GM12874 (cell line): Measurements from ENCODE around the gene TNFRSF13B.

Source experiments
- TF ChIP-seq, protein P1 (sequence below): IDR thresholded peaks from 2 replicates; pipeline ENCODE4 v1.5.1; 2011; ENCODE audit warnings: low read depth, mild to moderate bottlenecking, control low read depth, low read length, moderate library complexity; ENCODE audit not compliant: insufficient read depth

TNFRSF13B gene

GRCh38 chr17:16926061-16926511 is 45.8 kb downstream of the TNFRSF13B start:
- TF ChIP-seq, protein P1, sequence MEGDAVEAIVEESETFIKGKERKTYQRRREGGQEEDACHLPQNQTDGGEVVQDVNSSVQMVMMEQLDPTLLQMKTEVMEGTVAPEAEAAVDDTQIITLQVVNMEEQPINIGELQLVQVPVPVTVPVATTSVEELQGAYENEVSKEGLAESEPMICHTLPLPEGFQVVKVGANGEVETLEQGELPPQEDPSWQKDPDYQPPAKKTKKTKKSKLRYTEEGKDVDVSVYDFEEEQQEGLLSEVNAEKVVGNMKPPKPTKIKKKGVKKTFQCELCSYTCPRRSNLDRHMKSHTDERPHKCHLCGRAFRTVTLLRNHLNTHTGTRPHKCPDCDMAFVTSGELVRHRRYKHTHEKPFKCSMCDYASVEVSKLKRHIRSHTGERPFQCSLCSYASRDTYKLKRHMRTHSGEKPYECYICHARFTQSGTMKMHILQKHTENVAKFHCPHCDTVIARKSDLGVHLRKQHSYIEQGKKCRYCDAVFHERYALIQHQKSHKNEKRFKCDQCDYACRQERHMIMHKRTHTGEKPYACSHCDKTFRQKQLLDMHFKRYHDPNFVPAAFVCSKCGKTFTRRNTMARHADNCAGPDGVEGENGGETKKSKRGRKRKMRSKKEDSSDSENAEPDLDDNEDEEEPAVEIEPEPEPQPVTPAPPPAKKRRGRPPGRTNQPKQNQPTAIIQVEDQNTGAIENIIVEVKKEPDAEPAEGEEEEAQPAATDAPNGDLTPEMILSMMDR: no peak

GRCh38 chr17:16925461-16926060 is 46.4 kb downstream of the TNFRSF13B start:
- TF ChIP-seq, protein P1: no peak

GRCh38 chr17:16924696-16925440 is 47.0 kb downstream of the TNFRSF13B start:
- TF ChIP-seq, protein P1: no peak

DNA sequence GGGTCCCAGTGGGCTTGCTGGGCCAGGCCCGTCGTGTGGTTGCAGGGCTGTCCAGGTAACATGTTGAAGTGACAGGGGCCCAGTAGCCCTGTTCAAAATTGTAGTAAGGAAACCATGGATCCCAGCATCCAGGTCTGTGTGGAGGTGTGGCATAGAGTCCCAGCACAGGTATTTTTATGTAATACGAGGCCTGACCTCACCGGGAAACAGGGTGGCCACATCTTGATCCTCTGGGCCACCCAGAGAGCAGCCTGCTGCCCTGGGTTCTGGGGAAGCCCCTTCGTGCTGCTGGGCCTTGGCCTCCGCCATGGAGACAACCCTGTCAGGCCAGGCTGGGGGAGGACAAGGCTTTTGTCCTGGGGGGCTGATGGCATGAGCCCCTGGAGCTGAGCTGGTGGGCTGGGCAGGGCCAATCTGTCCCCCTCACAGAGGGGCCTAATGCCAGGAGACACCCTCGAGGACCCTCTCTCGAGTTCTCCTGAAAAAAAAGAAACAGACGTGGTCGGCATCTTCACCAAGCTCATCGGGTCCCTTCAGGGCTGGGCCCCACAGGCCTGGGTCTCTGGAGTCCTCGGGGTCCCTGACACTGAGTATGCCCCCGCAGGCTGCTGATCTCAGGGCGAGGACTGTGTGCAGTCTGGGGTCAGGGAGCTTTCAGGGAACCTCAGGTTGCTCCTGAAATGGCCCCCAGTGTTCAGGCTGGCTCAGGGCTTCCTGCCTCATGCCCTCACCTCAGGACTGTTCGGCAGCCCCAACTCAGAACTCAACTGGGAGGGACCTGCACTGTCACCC is 47.8 kb downstream of the TNFRSF13B start:
- TF ChIP-seq, protein P1: no peak

DNA sequence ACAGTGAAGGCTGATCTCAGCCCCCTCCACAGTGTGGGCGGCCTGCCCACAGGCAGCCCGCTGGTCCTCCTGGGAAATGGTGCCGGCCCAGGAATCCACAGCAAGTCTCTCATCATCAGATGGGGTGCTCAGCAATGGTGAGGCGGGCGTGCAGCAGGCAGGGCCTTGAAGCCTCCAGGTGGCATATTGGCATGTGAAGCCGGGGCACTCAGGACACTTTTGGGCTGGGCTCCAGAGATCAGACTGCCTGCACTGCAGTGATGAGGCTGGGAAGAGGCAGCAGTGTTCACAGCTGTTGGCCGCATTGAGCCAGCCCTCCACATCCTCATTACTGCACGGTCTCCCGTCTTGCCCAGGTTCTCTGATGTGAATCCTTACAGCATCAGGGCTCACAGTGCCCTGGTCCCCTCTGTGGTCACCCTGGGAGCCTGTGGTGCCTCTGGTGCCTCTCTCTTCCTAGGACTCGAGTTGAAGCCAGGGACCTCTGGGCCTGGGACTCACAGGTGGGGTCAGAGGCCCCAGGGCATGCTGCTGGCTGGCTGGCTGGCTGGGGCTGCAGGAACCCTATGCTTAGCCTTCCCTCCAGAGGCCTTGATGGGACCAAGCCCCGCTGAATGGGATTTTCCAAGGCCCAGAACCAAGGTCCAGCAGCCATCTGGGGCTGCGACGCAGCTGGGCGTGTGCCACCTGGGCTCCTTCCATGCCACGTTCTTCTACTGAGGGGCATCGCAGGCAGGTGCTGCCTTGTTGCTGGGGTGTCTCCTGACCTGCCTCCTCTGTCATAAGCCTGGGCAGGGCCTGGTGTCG is 48.6 kb downstream of the TNFRSF13B start:
- TF ChIP-seq, protein P1: no peak

DNA sequence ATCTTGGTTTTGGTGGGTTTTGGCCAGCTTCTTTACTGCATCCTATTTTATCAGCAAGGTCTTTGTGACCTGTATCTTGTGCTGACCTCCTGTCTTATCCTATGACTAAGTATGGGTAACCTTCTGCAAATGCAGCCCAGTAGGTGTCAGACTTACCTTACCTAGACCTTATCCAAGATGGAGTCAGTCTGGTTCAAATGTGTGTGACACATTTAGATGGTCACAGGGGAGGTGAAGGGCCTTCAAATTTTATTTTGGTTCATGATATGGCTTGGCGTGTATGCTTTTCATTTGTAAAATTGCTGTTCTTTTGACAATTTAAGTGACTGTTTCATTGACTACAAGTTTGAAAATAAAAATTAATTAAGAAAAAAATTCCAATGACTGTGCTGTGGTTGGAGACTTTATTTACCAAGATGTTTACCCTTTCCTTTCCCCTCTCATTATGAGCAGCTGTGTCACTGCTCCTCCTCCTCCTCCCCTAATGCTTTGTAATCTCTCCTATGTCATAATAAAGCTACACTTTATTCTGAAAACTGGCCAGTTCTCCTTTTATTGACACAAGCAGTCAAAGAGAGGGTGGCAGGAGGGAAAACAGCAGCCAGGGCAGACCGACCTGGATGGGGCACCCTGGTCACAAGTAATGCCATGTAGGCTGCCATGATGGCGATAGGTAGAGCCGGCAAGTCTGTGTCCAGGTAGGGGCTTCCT is 49.4 kb downstream of the TNFRSF13B start:
- TF ChIP-seq, protein P1: no peak
